Stimulated activated CD4-positive, alpha-beta T cell treated with anti-CD3 and anti-CD28 coated beads, Interleukin-1b, Interleukin-23, amount 100 ng/mL, for 24 hours (primary cell): ENCODE data around the gene PROX1.

Experiments used
- DNase-seq, 4 experiments: peaks; one replicate each; pipeline ENCODE4 v3.0.0-alpha.2; 2020; ENCODE audit warnings: low read depth in 4 of 4, low spot score in 1 of 4

PROX1 gene

GRCh38 chr1:213987927-213988506 is at the start of gene PROX1:
TSS of gene PROX1 (plus strand) at chr1:213987973. CDS start at chr1:213996536, 8,563 bp downstream.
- no peak for DNase-seq

- DNase-seq: no peak
Observed at GRCh38 chr1:213938776-213939175, 49.0 kb upstream of the PROX1 start.

GRCh38 chr1:213939888-213940287 is 47.9 kb upstream of the PROX1 start:
- no peak for DNase-seq

- no peak for DNase-seq
Observed at GRCh38 chr1:213940947-213941346, 46.8 kb upstream of the PROX1 start.

GRCh38 chr1:213942061-213942460 is 45.7 kb upstream of the PROX1 start:
- DNase-seq: no peak

GRCh38 chr1:213947200-213947801 is 40.5 kb upstream of the PROX1 start:
- no peak for DNase-seq

GRCh38 chr1:213951876-213952275 is 35.9 kb upstream of the PROX1 start:
- DNase-seq: no peak

GRCh38 chr1:213953806-213954205 is 34.0 kb upstream of the PROX1 start:
- DNase-seq: no peak

- no peak for DNase-seq
Observed at GRCh38 chr1:213956295-213956770, 31.4 kb upstream of the PROX1 start.

- no peak for DNase-seq
Observed at GRCh38 chr1:213958346-213958745, 29.4 kb upstream of the PROX1 start.

- DNase-seq: no peak
Observed at GRCh38 chr1:213960963-213961362, 26.8 kb upstream of the PROX1 start.

- no peak for DNase-seq
Observed at GRCh38 chr1:213962508-213962907, 25.3 kb upstream of the PROX1 start.

GRCh38 chr1:213966122-213966521 is 21.7 kb upstream of the PROX1 start:
- no peak for DNase-seq

- no peak for DNase-seq
Observed at GRCh38 chr1:213968146-213968825, 19.5 kb upstream of the PROX1 start.

- DNase-seq: no peak
Observed at GRCh38 chr1:213969958-213970555, 17.7 kb upstream of the PROX1 start.

- DNase-seq: no peak
Observed at GRCh38 chr1:213972141-213972540, 15.6 kb upstream of the PROX1 start.

GRCh38 chr1:213973129-213973528 is 14.6 kb upstream of the PROX1 start:
- no peak for DNase-seq

GRCh38 chr1:213976665-213977485 is 10.9 kb upstream of the PROX1 start:
- no peak for DNase-seq

GRCh38 chr1:213977486-213977842 is 10.3 kb upstream of the PROX1 start:
- no peak for DNase-seq

- no peak for DNase-seq
Observed at GRCh38 chr1:213977909-213978308, 9.9 kb upstream of the PROX1 start.
